HG02943 (cell line): ENCODE results near the gene CHST10.

ENCODE experiments used
- ATAC-seq: cut with Tn5 transposase; IDR thresholded peaks from one replicate; pipeline ENCODE4 v1.9.1; 2021; ENCODE audit warnings: mild to moderate bottlenecking, low read depth, moderate library complexity; ENCODE audit not compliant: unreplicated experiment

Gene CHST10

GRCh38 chr2:100417711-100418124 is 250 bp upstream of the CHST10 start:
- no peak for ATAC-seq

- ATAC-seq: no peak
Observed at GRCh38 chr2:100416397-100416934, 1.0 kb downstream of the CHST10 start.

GRCh38 chr2:100413571-100413970 is 3.9 kb downstream of the CHST10 start:
- ATAC-seq: no peak

- no peak for ATAC-seq
Observed at GRCh38 chr2:100412881-100413321, 4.6 kb downstream of the CHST10 start.

- ATAC-seq: no peak
Observed at GRCh38 chr2:100412466-100412865, 5.0 kb downstream of the CHST10 start.

GRCh38 chr2:100411841-100412292 is 5.6 kb downstream of the CHST10 start:
- ATAC-seq: no peak

- no peak for ATAC-seq
Observed at GRCh38 chr2:100409975-100410647, 7.4 kb downstream of the CHST10 start.

- ATAC-seq: no peak
Observed at GRCh38 chr2:100409461-100409860, 8.0 kb downstream of the CHST10 start.

- ATAC-seq: no peak
Observed at GRCh38 chr2:100408941-100409340, 8.5 kb downstream of the CHST10 start.

- ATAC-seq: no peak
Observed at GRCh38 chr2:100408104-100408503, 9.4 kb downstream of the CHST10 start.

- no peak for ATAC-seq
Observed at GRCh38 chr2:100407563-100407962, 9.9 kb downstream of the CHST10 start.

GRCh38 chr2:100407073-100407472 is 10.4 kb downstream of the CHST10 start:
- ATAC-seq: no peak

GRCh38 chr2:100406120-100406508 is 11.4 kb downstream of the CHST10 start:
- ATAC-seq: no peak

GRCh38 chr2:100405403-100406119 is 11.9 kb downstream of the CHST10 start:
- no peak for ATAC-seq

GRCh38 chr2:100404411-100404810 is 13.1 kb downstream of the CHST10 start:
- ATAC-seq: no peak

- ATAC-seq: no peak
Observed at GRCh38 chr2:100403722-100404121, 13.7 kb downstream of the CHST10 start.

GRCh38 chr2:100401268-100401667 is 16.2 kb downstream of the CHST10 start:
- ATAC-seq: no peak

GRCh38 chr2:100399714-100400113 is 17.8 kb downstream of the CHST10 start:
- no peak for ATAC-seq

GRCh38 chr2:100397976-100398375 is 19.5 kb downstream of the CHST10 start:
- ATAC-seq: no peak

- no peak for ATAC-seq
Observed at GRCh38 chr2:100397118-100397860, 20.2 kb downstream of the CHST10 start.

- ATAC-seq: no peak
Observed at GRCh38 chr2:100396483-100396882, 21.0 kb downstream of the CHST10 start.
